NCI-H187 (cell line): ENCODE results near the gene SLC35B2.

Experiments
- DNase-seq, 2 experiments: peaks; one replicate each; lab custom pipeline; 2025; lab: John Stamatoyannopoulos, UW

The SLC35B2 gene

GRCh38 chr6:44257025-44257752 lies at the start of gene SLC35B2:
Gene SLC35B2, minus strand, starts transcription at chr6:44257528. Its CDS starts 118 bp downstream, at chr6:44257410.
- peak; percentile 28 to 64 for DNase-seq

GRCh38 chr6:44306710-44307109 lies 49.4 kb upstream of the SLC35B2 start:
- no peak for DNase-seq

GRCh38 chr6:44305200-44305725 lies 47.9 kb upstream of the SLC35B2 start:
- DNase-seq: no peak

GRCh38 chr6:44304282-44305199 lies 47.2 kb upstream of the SLC35B2 start:
- DNase-seq: no peak

GRCh38 chr6:44303842-44304241 lies 46.5 kb upstream of the SLC35B2 start:
- DNase-seq: no peak

GRCh38 chr6:44302856-44303255 lies 45.5 kb upstream of the SLC35B2 start:
- DNase-seq: no peak

GRCh38 chr6:44301782-44302564 lies 44.6 kb upstream of the SLC35B2 start:
- no peak for DNase-seq

- no peak for DNase-seq
Measured at GRCh38 chr6:44301106-44301505, 43.8 kb upstream of the SLC35B2 start.

- no peak for DNase-seq
Measured at GRCh38 chr6:44300292-44300823, 43.0 kb upstream of the SLC35B2 start.

- no peak for DNase-seq
Measured at GRCh38 chr6:44298864-44299263, 41.5 kb upstream of the SLC35B2 start.

GRCh38 chr6:44298055-44298803 lies 40.9 kb upstream of the SLC35B2 start:
- DNase-seq: no peak

GRCh38 chr6:44297063-44298038 lies 40.0 kb upstream of the SLC35B2 start:
- DNase-seq: peak in 1 of 2 experiments; percentile 4

GRCh38 chr6:44294832-44295791 lies 37.8 kb upstream of the SLC35B2 start:
- DNase-seq: no peak

- no peak for DNase-seq
Measured at GRCh38 chr6:44292661-44293365, 35.5 kb upstream of the SLC35B2 start.

GRCh38 chr6:44291841-44292240 lies 34.5 kb upstream of the SLC35B2 start:
- no peak for DNase-seq

- no peak for DNase-seq
Measured at GRCh38 chr6:44289726-44290260, 32.5 kb upstream of the SLC35B2 start.

GRCh38 chr6:44286747-44287146 lies 29.4 kb upstream of the SLC35B2 start:
- no peak for DNase-seq

- no peak for DNase-seq
Measured at GRCh38 chr6:44286285-44286565, 28.9 kb upstream of the SLC35B2 start.
